Astrocyte of the cerebellum (primary cell): ENCODE results near the gene EDIL3.
"Not testable (repeated sequence)": the region's sequence is repeated elsewhere in the genome, so short reads cannot be mapped to it uniquely, and the experiment has no call there.

ENCODE experiments used
- DNase-seq: peaks from one replicate; pipeline ENCODE4 v3.0.0-alpha.2; 2011; ENCODE audit warnings: low read depth
- H3K4me3 ChIP-seq: 2 replicates; pipeline ENCODE4 v1.5.1; 2011; ENCODE audit warnings: mild to moderate bottlenecking, low read depth, low read length, moderate library complexity
- CTCF ChIP-seq: IDR thresholded peaks from 2 replicates; pipeline ENCODE4 v1.5.1; 2012; ENCODE audit warnings: low read length, low read depth, moderate library complexity, mild to moderate bottlenecking; ENCODE audit errors: missing control alignments
- in situ Hi-C: cut with HindIII; loops from 2 replicates; pipeline ENCODE4 v1.10.0; 2017; ENCODE audit warnings: low sequenced_read_pairs

EDIL3 gene

GRCh38 chr5:84059672-84060071 is 325.0 kb downstream of the EDIL3 start:
- TF ChIP-seq CTCF: no peak
- H3K4me3 ChIP-seq: no peak overlapping the region
- in situ Hi-C loops: no loop called here
- DNase-seq: no peak

- no peak for DNase-seq
- in situ Hi-C loops: no loop called here
- H3K4me3 ChIP-seq: no peak overlapping the region
- TF ChIP-seq CTCF: no peak
Observed at GRCh38 chr5:84058561-84058960, 326.1 kb downstream of the EDIL3 start.

GRCh38 chr5:84057211-84057610 is 327.5 kb downstream of the EDIL3 start:
- in situ Hi-C loops: no loop called here
- no peak overlapping the region for H3K4me3 ChIP-seq
- no peak for DNase-seq
- TF ChIP-seq CTCF: no peak

GRCh38 chr5:84045964-84046363 is 338.7 kb downstream of the EDIL3 start:
- no peak for TF ChIP-seq CTCF
- in situ Hi-C loops: no loop called here
- no peak for DNase-seq
- H3K4me3 ChIP-seq: no peak overlapping the region

GRCh38 chr5:84036842-84037241 is 347.8 kb downstream of the EDIL3 start:
- in situ Hi-C loops: no loop called here
- no peak overlapping the region for H3K4me3 ChIP-seq
- TF ChIP-seq CTCF: no peak
- no peak for DNase-seq

GRCh38 chr5:84032324-84032723 is 352.4 kb downstream of the EDIL3 start:
- in situ Hi-C loops: no loop called here
- no peak overlapping the region for H3K4me3 ChIP-seq
- no peak for TF ChIP-seq CTCF
- DNase-seq: no peak

GRCh38 chr5:84028093-84028492 is 356.6 kb downstream of the EDIL3 start:
- no peak for DNase-seq
- no peak overlapping the region for H3K4me3 ChIP-seq
- in situ Hi-C loops: no loop called here
- TF ChIP-seq CTCF: no peak

GRCh38 chr5:84018521-84018920 is 366.2 kb downstream of the EDIL3 start:
- H3K4me3 ChIP-seq, in situ Hi-C loops, DNase-seq: not testable (repeated sequence)
